ENCODE measurements around the gene PSMD2.

- TF ChIP-seq CTCF (IDR thresholded peaks at IDR 0.05): no peak
- no peak for TF ChIP-seq POLR2A (IDR thresholded peaks at IDR 0.05)
Observed at GRCh38 chr3:184315543-184315867, 16.5 kb downstream of the PSMD2 start.

Data from thyroid gland (tissue), 4 donors.